ENCODE data around the gene GBF1. TPM values are rescaled to one million over a fixed set of nuclear protein-coding genes. Genes with fewer than 3 reads are reported as not detected.

Gene GBF1
- total and polyA plus RNA-seq, 10 of the 15 experiments (the other 5 are each of a cell fraction or from before 2014, with no cell fraction given), result 0.82 to 42.0 (median 21.8) TPM

DNA sequence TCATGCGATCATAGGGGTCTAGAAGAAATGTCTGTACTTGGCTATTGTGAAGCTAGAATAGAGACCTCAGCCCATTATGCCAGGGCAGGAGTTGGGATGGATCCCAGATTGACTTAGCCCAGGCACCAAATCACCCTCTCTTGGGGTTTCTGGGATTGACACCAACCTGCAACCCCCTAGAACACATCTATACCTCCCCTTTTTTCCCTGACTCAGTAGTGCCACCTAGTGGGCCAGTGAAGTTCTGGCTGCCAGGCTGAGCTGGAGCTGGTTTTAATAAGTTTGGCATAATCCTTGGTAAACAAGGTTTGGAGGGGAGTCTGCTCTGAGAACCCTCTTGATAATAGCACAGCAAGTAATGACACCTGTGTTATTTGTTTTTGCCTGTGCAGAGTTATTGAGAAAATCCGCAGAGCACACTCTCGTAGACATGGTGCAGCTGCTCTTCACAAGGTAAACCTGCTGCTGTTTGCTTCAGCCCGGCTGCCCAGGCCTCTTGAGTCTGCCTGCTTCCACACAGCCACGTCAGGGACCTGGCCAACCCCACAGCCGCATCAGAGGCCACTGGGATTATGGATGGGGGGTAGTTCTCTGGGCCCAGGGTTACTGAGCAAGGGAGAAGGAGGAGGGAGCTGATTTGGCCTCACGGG, 106.9 kb downstream of the GBF1 start:
- ChIA-PET POLR2A (interaction anchor here (0.5 to 1.6 kb wide), 4 partner anchors 10 to 378 kb away, joined by 3 to 6 read pairs (median 4); no protein-coding TSS in a partner anchor), CTCF (interaction anchor here (0.6 to 21.7 kb wide), 57 partner anchors 10 to 1869 kb away, joined by 3 to 632 read pairs (median 6); partner anchors contain the start of genes ACTR1A, ELOVL3, GBF1 and SUFU), SMC1A (ENCODE audit: uncharacterized antibody, unreplicated experiment) (interaction anchor here (0.6 to 12.0 kb wide), 20 partner anchors 11 to 342 kb away, joined by 3 to 231 read pairs (median 4); partner anchors contain the start of genes ELOVL3 and GBF1), RAD21 (ENCODE audit: unreplicated experiment) (interaction anchor here (0.5 to 10.2 kb wide), 23 partner anchors 10 to 231 kb away, joined by 3 to 256 read pairs (median 5); partner anchors contain the start of genes ELOVL3 and GBF1)
- FAIRE-seq (peak; percentile 92), DNase-seq (ENCODE audit: low read depth, low spot score) (no peak), ATAC-seq (peak; percentile 92)
- no peak overlapping the region for H3K9ac ChIP-seq (ENCODE audit: control insufficient read depth, insufficient read depth, low read length)
- H3K4me1 ChIP-seq (ENCODE audit: control insufficient read depth, insufficient read depth, low read length), result no peaks in the 10 kb centered on the region
- no peaks in the 10 kb centered on the region for H3K27me3 ChIP-seq (replicated peaks in 1 of 2; ENCODE audit: control insufficient read depth in 2 of 2, insufficient read depth in 2 of 2, low read length in 1 of 2)
- H3K4me3 ChIP-seq, result no peak overlapping the region
- TF ChIP-seq, protein P1, sequence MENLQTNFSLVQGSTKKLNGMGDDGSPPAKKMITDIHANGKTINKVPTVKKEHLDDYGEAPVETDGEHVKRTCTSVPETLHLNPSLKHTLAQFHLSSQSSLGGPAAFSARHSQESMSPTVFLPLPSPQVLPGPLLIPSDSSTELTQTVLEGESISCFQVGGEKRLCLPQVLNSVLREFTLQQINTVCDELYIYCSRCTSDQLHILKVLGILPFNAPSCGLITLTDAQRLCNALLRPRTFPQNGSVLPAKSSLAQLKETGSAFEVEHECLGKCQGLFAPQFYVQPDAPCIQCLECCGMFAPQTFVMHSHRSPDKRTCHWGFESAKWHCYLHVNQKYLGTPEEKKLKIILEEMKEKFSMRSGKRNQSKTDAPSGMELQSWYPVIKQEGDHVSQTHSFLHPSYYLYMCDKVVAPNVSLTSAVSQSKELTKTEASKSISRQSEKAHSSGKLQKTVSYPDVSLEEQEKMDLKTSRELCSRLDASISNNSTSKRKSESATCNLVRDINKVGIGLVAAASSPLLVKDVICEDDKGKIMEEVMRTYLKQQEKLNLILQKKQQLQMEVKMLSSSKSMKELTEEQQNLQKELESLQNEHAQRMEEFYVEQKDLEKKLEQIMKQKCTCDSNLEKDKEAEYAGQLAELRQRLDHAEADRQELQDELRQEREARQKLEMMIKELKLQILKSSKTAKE (IDR thresholded peaks at IDR 0.05; ENCODE audit: low read depth, poor library complexity, severe bottlenecking), result no peak
- TF ChIP-seq, protein P2, sequence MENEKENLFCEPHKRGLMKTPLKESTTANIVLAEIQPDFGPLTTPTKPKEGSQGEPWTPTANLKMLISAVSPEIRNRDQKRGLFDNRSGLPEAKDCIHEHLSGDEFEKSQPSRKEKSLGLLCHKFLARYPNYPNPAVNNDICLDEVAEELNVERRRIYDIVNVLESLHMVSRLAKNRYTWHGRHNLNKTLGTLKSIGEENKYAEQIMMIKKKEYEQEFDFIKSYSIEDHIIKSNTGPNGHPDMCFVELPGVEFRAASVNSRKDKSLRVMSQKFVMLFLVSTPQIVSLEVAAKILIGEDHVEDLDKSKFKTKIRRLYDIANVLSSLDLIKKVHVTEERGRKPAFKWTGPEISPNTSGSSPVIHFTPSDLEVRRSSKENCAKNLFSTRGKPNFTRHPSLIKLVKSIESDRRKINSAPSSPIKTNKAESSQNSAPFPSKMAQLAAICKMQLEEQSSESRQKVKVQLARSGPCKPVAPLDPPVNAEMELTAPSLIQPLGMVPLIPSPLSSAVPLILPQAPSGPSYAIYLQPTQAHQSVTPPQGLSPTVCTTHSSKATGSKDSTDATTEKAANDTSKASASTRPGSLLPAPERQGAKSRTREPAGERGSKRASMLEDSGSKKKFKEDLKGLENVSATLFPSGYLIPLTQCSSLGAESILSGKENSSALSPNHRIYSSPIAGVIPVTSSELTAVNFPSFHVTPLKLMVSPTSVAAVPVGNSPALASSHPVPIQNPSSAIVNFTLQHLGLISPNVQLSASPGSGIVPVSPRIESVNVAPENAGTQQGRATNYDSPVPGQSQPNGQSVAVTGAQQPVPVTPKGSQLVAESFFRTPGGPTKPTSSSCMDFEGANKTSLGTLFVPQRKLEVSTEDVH (IDR thresholded peaks at IDR 0.05; ENCODE audit: low read depth, partially characterized antibody), result no peak
- TF ChIP-seq, protein P3, sequence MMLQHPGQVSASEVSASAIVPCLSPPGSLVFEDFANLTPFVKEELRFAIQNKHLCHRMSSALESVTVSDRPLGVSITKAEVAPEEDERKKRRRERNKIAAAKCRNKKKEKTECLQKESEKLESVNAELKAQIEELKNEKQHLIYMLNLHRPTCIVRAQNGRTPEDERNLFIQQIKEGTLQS (IDR thresholded peaks at IDR 0.05; ENCODE audit: borderline replicate concordance, extremely low read depth, low read depth, low read length), result no peak
- TF ChIP-seq YY1 (IDR thresholded peaks at IDR 0.05; ENCODE audit: low read depth, low read length), result peak; percentile 47; the same call in 1 of the 2 replicates
- no peak for TF ChIP-seq TCF7 (IDR thresholded peaks at IDR 0.05; ENCODE audit: borderline replicate concordance)
- peak; percentile 92 for TF ChIP-seq RAD21 (IDR thresholded peaks at IDR 0.05; ENCODE audit: insufficient read depth, low read depth, low read length)
- TF ChIP-seq SMC3 (IDR thresholded peaks at IDR 0.05; ENCODE audit: borderline replicate concordance, low read length), result peak; percentile 89
- TF ChIP-seq, protein P4, sequence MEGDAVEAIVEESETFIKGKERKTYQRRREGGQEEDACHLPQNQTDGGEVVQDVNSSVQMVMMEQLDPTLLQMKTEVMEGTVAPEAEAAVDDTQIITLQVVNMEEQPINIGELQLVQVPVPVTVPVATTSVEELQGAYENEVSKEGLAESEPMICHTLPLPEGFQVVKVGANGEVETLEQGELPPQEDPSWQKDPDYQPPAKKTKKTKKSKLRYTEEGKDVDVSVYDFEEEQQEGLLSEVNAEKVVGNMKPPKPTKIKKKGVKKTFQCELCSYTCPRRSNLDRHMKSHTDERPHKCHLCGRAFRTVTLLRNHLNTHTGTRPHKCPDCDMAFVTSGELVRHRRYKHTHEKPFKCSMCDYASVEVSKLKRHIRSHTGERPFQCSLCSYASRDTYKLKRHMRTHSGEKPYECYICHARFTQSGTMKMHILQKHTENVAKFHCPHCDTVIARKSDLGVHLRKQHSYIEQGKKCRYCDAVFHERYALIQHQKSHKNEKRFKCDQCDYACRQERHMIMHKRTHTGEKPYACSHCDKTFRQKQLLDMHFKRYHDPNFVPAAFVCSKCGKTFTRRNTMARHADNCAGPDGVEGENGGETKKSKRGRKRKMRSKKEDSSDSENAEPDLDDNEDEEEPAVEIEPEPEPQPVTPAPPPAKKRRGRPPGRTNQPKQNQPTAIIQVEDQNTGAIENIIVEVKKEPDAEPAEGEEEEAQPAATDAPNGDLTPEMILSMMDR (IDR thresholded peaks at IDR 0.05 in 2 of 3, conservative IDR thresholded peaks at IDR 0.05 in 1 of 3; ENCODE audit: control insufficient read depth in 2 of 3, extremely low read depth in 1 of 3, insufficient read depth in 1 of 3, low read depth in 3 of 3, low read length in 3 of 3), result peak; percentile 86 to 95 (median 93)
- intact Hi-C loops (cut with micrococcal nuclease; ENCODE audit: unreplicated experiment) (loop anchor here (1.0 kb wide), 2 partner anchors 121 to 183 kb away; no protein-coding TSS in a partner anchor), in situ Hi-C loops (cut with MboI) (loop anchor here (5.0 kb wide), 1 partner anchor 125 kb away; the partner anchor contains the start of gene ELOVL3)
- BruUV-seq (replicated peaks), result no TSS peak
- no peaks in the 10 kb centered on the region for H3K9me3 ChIP-seq (replicated peaks; ENCODE audit: control insufficient read depth, insufficient read depth, low read length)
- H3K36me3 ChIP-seq (ENCODE audit: control insufficient read depth in 2 of 2, insufficient read depth in 2 of 2, low read length in 1 of 2), result peaks cover 19 to 26% of the 10 kb centered on the region in 2 experiments
- no peak overlapping the region for H3K27ac ChIP-seq (ENCODE audit: control insufficient read depth, insufficient read depth)
- peaks cover 3% of the 10 kb centered on the region; the same call in 1 of the 2 replicates for H4K20me1 ChIP-seq (ENCODE audit: control insufficient read depth, insufficient read depth)
- no peak overlapping the region for H3K4me2 ChIP-seq (ENCODE audit: control insufficient read depth, insufficient read depth)
- WGBS (ENCODE audit: insufficient coverage, insufficient replicate concordance, low lambda C conversion rate, missing lambda C conversion rate), result 70% methylated on average over 7 of the region's 7 CpGs
- H2AFZ ChIP-seq (ENCODE audit: control insufficient read depth, low read depth, low read length), result no peak overlapping the region
- H3K79me2 ChIP-seq (ENCODE audit: control insufficient read depth, insufficient read depth, low read length), result no peaks in the 10 kb centered on the region

Measured in GM12878 (cell line).